GM18951 (cell line): Measurements from ENCODE around the gene FANCC.
"Not testable (repeated sequence)": the region's sequence is repeated elsewhere in the genome, so short reads cannot be mapped to it uniquely, and the experiment has no call there.

ENCODE experiments used
- POLR2A ChIP-seq: IDR thresholded peaks from 4 replicates; pipeline ENCODE4 v1.6.1; 2011; ENCODE audit warnings: mild to moderate bottlenecking; ENCODE audit not compliant: insufficient read length, insufficient read depth; ENCODE audit errors: extremely low read depth
- in situ Hi-C: fragments of 300-500 bp; cut with MboI; formaldehyde crosslinking; loops from one replicate; pipeline ENCODE4 v1.12.0; 2022; ENCODE audit warnings: low sequenced_read_pairs, mixed read lengths, inconsistent platforms; ENCODE audit not compliant: unreplicated experiment

The FANCC gene

GRCh38 chr9:95344735-95345325 is 27.3 kb upstream of the FANCC start:
- in situ Hi-C loops = no loop called here
- TF ChIP-seq POLR2A = no peak

GRCh38 chr9:95343725-95344287 is 26.3 kb upstream of the FANCC start:
- in situ Hi-C loops = no loop called here
- no peak for TF ChIP-seq POLR2A

GRCh38 chr9:95342571-95342970 is 25.1 kb upstream of the FANCC start:
- in situ Hi-C loops = no loop called here
- no peak for TF ChIP-seq POLR2A

GRCh38 chr9:95341293-95341962 is 23.9 kb upstream of the FANCC start:
- in situ Hi-C loops = no loop called here
- no peak for TF ChIP-seq POLR2A

- in situ Hi-C loops = no loop called here
- no peak for TF ChIP-seq POLR2A
Observed at GRCh38 chr9:95338243-95338642, 20.7 kb upstream of the FANCC start.

GRCh38 chr9:95336281-95336680 is 18.8 kb upstream of the FANCC start:
- TF ChIP-seq POLR2A = no peak
- in situ Hi-C loops = no loop called here

GRCh38 chr9:95333426-95333825 is 15.9 kb upstream of the FANCC start:
- in situ Hi-C loops = no loop called here
- TF ChIP-seq POLR2A = no peak

GRCh38 chr9:95332860-95333259 is 15.4 kb upstream of the FANCC start:
- TF ChIP-seq POLR2A = no peak
- in situ Hi-C loops = no loop called here

GRCh38 chr9:95330720-95331404 is 13.4 kb upstream of the FANCC start:
- in situ Hi-C loops = no loop called here
- TF ChIP-seq POLR2A = no peak

GRCh38 chr9:95329061-95329460 is 11.6 kb upstream of the FANCC start:
- in situ Hi-C loops = not testable (repeated sequence)

GRCh38 chr9:95327239-95327865 is 9.8 kb upstream of the FANCC start:
- in situ Hi-C loops = no loop called here
- TF ChIP-seq POLR2A = no peak

GRCh38 chr9:95325221-95325620 is 7.7 kb upstream of the FANCC start:
- TF ChIP-seq POLR2A = no peak
- in situ Hi-C loops = no loop called here

GRCh38 chr9:95317893-95318211 is 343 bp upstream of the FANCC start:
- TF ChIP-seq POLR2A = no peak

GRCh38 chr9:95316794-95317118 is 753 bp downstream of the FANCC start:
- in situ Hi-C loops = no loop called here
- no peak for TF ChIP-seq POLR2A

More at GRCh38 chr9:95317893-95318211, 343 bp upstream of the FANCC start:
- in situ Hi-C loops = no loop called here
